ENCODE results near the gene SPNS2. TPM values are rescaled to one million over a fixed set of nuclear protein-coding genes. Genes with fewer than 3 reads are reported as not detected.

The SPNS2 gene
- total and polyA plus RNA-seq, 4 experiments from 2014 or later, result 0.11 to 0.29 (median 0.18) TPM

- H3K27ac Mint-ChIP-seq, result no peak overlapping the region
- Histone ChIP-seq H3K4me3 (ENCODE audit: low read length in 2 of 2) (no peak overlapping the region), H3K9me3 (ENCODE audit: control insufficient read depth in 1 of 2, low read length in 2 of 2) (no peaks in the 10 kb centered on the region), H3K27me3 (ENCODE audit: insufficient read depth, low read length) (no peaks in the 10 kb centered on the region), H3K4me1 (ENCODE audit: insufficient read depth, low read length) (no peaks in the 10 kb centered on the region), H3K36me3 (ENCODE audit: insufficient read depth, low read length) (no peaks in the 10 kb centered on the region), H3K27ac (ENCODE audit: low read depth, low read length) (no peak overlapping the region)
- ChIA-PET CTCF (ENCODE audit: partially characterized antibody) (no interaction called here), POLR2A (ENCODE audit: partially characterized antibody) (no interaction called here)
- H3K27me3 Mint-ChIP-seq, result peaks cover 0 to 6% of the 10 kb centered on the region in 2 donors
- intact Hi-C loops (cut with micrococcal nuclease), result no loop called here
- H3K4me1 Mint-ChIP-seq, result peaks cover 0 to 5% (median 3%) of the 10 kb centered on the region in 4 donors
- peak in 1 of 5 donors; percentile 27 for DNase-seq
- H3K36me3 Mint-ChIP-seq, result no peaks in the 10 kb centered on the region
- H3K4me3 Mint-ChIP-seq, result no peak overlapping the region
- H3K9me3 Mint-ChIP-seq, result no peaks in the 10 kb centered on the region
These were observed 33.5 kb downstream of the SPNS2 start for GRCh38 chr17:4531988-4532736.

- Histone ChIP-seq H3K4me3 (ENCODE audit: low read length in 2 of 2) (no peak overlapping the region), H3K27me3 (ENCODE audit: insufficient read depth, low read length) (no peaks in the 10 kb centered on the region), H3K9me3 (ENCODE audit: control insufficient read depth in 1 of 2, low read length in 2 of 2) (no peaks in the 10 kb centered on the region), H3K27ac (ENCODE audit: low read depth, low read length) (no peak overlapping the region), H3K36me3 (ENCODE audit: insufficient read depth, low read length) (no peaks in the 10 kb centered on the region), H3K4me1 (ENCODE audit: insufficient read depth, low read length) (no peaks in the 10 kb centered on the region)
- DNase-seq, result no peak
- intact Hi-C loops (cut with micrococcal nuclease), result no loop called here
- Mint-ChIP-seq H3K9me3 (no peaks in the 10 kb centered on the region), H3K27me3 (peaks cover 0 to 6% of the 10 kb centered on the region in 2 donors), H3K4me3 (no peak overlapping the region), H3K4me1 (peaks cover 0 to 5% (median 3%) of the 10 kb centered on the region in 4 donors), H3K36me3 (peaks cover 0 to 3% of the 10 kb centered on the region in 2 donors), H3K27ac (peak overlapping the region in 1 of 7 donors; percentile 12)
- ChIA-PET POLR2A (ENCODE audit: partially characterized antibody) (no interaction called here), CTCF (ENCODE audit: partially characterized antibody) (no interaction called here)
These were observed 34.3 kb downstream of the SPNS2 start for GRCh38 chr17:4532860-4533522.

GRCh38 chr17:4533523-4534504 is 35.1 kb downstream of the SPNS2 start:
- POLR2A ChIA-PET (ENCODE audit: partially characterized antibody), result no interaction called here
- DNase-seq, result peak in 1 of 5 donors; percentile 1
- Mint-ChIP-seq H3K27me3 (peaks cover 0 to 6% of the 10 kb centered on the region in 2 donors), H3K9me3 (no peaks in the 10 kb centered on the region), H3K4me3 (no peak overlapping the region), H3K4me1 (peaks cover 0 to 5% (median 3%) of the 10 kb centered on the region in 4 donors), H3K36me3 (peaks cover 0 to 3% of the 10 kb centered on the region in 2 donors), H3K27ac (no peak overlapping the region)
- Histone ChIP-seq H3K4me1 (ENCODE audit: insufficient read depth, low read length) (no peaks in the 10 kb centered on the region), H3K9me3 (ENCODE audit: control insufficient read depth in 1 of 2, low read length in 2 of 2) (no peaks in the 10 kb centered on the region), H3K27ac (ENCODE audit: low read depth, low read length) (no peak overlapping the region), H3K27me3 (ENCODE audit: insufficient read depth, low read length) (no peaks in the 10 kb centered on the region), H3K36me3 (ENCODE audit: insufficient read depth, low read length) (no peaks in the 10 kb centered on the region), H3K4me3 (ENCODE audit: low read length in 2 of 2) (no peak overlapping the region)
- CTCF ChIA-PET (ENCODE audit: partially characterized antibody), result no interaction called here
- intact Hi-C loops (cut with micrococcal nuclease), result no loop called here

GRCh38 chr17:4534515-4534914 is 35.8 kb downstream of the SPNS2 start:
- POLR2A ChIA-PET (ENCODE audit: partially characterized antibody), result no interaction called here
- H3K4me1 ChIP-seq (ENCODE audit: insufficient read depth, low read length), result no peaks in the 10 kb centered on the region
- CTCF ChIA-PET (ENCODE audit: partially characterized antibody), result no interaction called here
- Mint-ChIP-seq H3K4me3 (no peak overlapping the region), H3K27ac (no peak overlapping the region), H3K9me3 (no peaks in the 10 kb centered on the region), H3K36me3 (peaks cover under 1 to 5% of the 10 kb centered on the region in 2 donors), H3K27me3 (peaks cover 0 to 6% of the 10 kb centered on the region in 2 donors), H3K4me1 (peaks cover 0 to 5% (median 3%) of the 10 kb centered on the region in 4 donors)
- H3K27ac ChIP-seq (ENCODE audit: low read depth, low read length), result no peak overlapping the region
- H3K36me3 ChIP-seq (ENCODE audit: insufficient read depth, low read length), result peaks cover 3% of the 10 kb centered on the region
- intact Hi-C loops (cut with micrococcal nuclease), result no loop called here
- no peak overlapping the region for H3K4me3 ChIP-seq (ENCODE audit: low read length in 2 of 2)
- DNase-seq, result peak in 1 of 5 donors; percentile 11
- H3K27me3 ChIP-seq (ENCODE audit: insufficient read depth, low read length), result no peaks in the 10 kb centered on the region
- H3K9me3 ChIP-seq (ENCODE audit: control insufficient read depth in 1 of 2, low read length in 2 of 2), result no peaks in the 10 kb centered on the region

- Histone ChIP-seq H3K4me1 (ENCODE audit: insufficient read depth, low read length) (no peaks in the 10 kb centered on the region), H3K36me3 (ENCODE audit: insufficient read depth, low read length) (peaks cover 7% of the 10 kb centered on the region), H3K27ac (ENCODE audit: low read depth, low read length) (no peak overlapping the region), H3K4me3 (ENCODE audit: low read length in 2 of 2) (no peak overlapping the region), H3K9me3 (ENCODE audit: control insufficient read depth in 1 of 2, low read length in 2 of 2) (no peaks in the 10 kb centered on the region), H3K27me3 (ENCODE audit: insufficient read depth, low read length) (no peaks in the 10 kb centered on the region)
- H3K4me1 Mint-ChIP-seq, result peaks cover 0 to 5% (median 3%) of the 10 kb centered on the region in 4 donors
- H3K27me3 Mint-ChIP-seq, result peaks cover 0 to 6% of the 10 kb centered on the region in 2 donors
- intact Hi-C loops (cut with micrococcal nuclease), result no loop called here
- no peak overlapping the region for H3K4me3 Mint-ChIP-seq
- peaks cover 5 to 8% of the 10 kb centered on the region in 2 donors for H3K36me3 Mint-ChIP-seq
- CTCF ChIA-PET (ENCODE audit: partially characterized antibody), result no interaction called here
- H3K27ac Mint-ChIP-seq, result no peak overlapping the region
- POLR2A ChIA-PET (ENCODE audit: partially characterized antibody), result no interaction called here
- no peaks in the 10 kb centered on the region for H3K9me3 Mint-ChIP-seq
- peak in 1 of 5 donors; percentile 13 for DNase-seq
These were observed 36.4 kb downstream of the SPNS2 start for GRCh38 chr17:4534928-4535666.

GRCh38 chr17:4535667-4536258 is 37.1 kb downstream of the SPNS2 start:
- peak in 1 of 5 donors; percentile 20 for DNase-seq
- intact Hi-C loops (cut with micrococcal nuclease), result no loop called here
- no peaks in the 10 kb centered on the region for H3K4me1 ChIP-seq (ENCODE audit: insufficient read depth, low read length)
- no peaks in the 10 kb centered on the region for H3K27me3 ChIP-seq (ENCODE audit: insufficient read depth, low read length)
- H3K9me3 Mint-ChIP-seq, result no peaks in the 10 kb centered on the region
- H3K4me3 ChIP-seq (ENCODE audit: low read length in 2 of 2), result no peak overlapping the region
- no peaks in the 10 kb centered on the region for H3K9me3 ChIP-seq (ENCODE audit: control insufficient read depth in 1 of 2, low read length in 2 of 2)
- H3K4me3 Mint-ChIP-seq, result no peak overlapping the region
- peaks cover 0 to 6% of the 10 kb centered on the region in 2 donors for H3K27me3 Mint-ChIP-seq
- H3K4me1 Mint-ChIP-seq, result peaks cover 0 to 5% (median 3%) of the 10 kb centered on the region in 4 donors
- peaks cover 7% of the 10 kb centered on the region for H3K36me3 ChIP-seq (ENCODE audit: insufficient read depth, low read length)
- POLR2A ChIA-PET (ENCODE audit: partially characterized antibody), result no interaction called here
- no peak overlapping the region for H3K27ac Mint-ChIP-seq
- peaks cover 8% of the 10 kb centered on the region in 2 donors for H3K36me3 Mint-ChIP-seq
- no peak overlapping the region for H3K27ac ChIP-seq (ENCODE audit: low read depth, low read length)
- CTCF ChIA-PET (ENCODE audit: partially characterized antibody), result no interaction called here

All from CD4-positive, alpha-beta memory T cell (primary cell).